B cell (primary cell): ENCODE measurements around the gene KIAA0753. TPM values are rescaled to one million over a fixed set of nuclear protein-coding genes. Genes with fewer than 3 reads are reported as not detected.

ENCODE experiments used
- ATAC-seq: fragments of 200-7000 bp; cut with Tn5 transposase; one replicate; pipeline ENCODE4 v1.10.0; 2021; ENCODE audit warnings: low read depth, mild to moderate bottlenecking, moderate number of reproducible peaks, moderate library complexity
- CTCF ChIA-PET: fragments of 350-600 bp; sonication (Branson Sonifier 250); formaldehyde crosslinking; loops from one replicate; lab custom pipeline; 2021; ENCODE audit warnings: antibody characterized with exemption, inconsistent platforms; lab: Charles Lee
- POLR2A ChIA-PET: fragments of 350-600 bp; sonication (Branson Sonifier 250); formaldehyde crosslinking; loops from one replicate; lab custom pipeline; 2021; ENCODE audit warnings: antibody characterized with exemption; lab: Charles Lee
- DNase-seq: peaks from one replicate; pipeline ENCODE4 v3.0.0; 2013
- H2AFZ ChIP-seq: 2 replicates; pipeline ENCODE4 v1.6.1; 2012; ENCODE audit warnings: mild to moderate bottlenecking, low read depth, low read length; ENCODE audit not compliant: insufficient read depth, poor library complexity, severe bottlenecking
- H3K27ac ChIP-seq, 2 donors: 1 replicate in 1 of 2; 2 replicates in 1 of 2; pipeline ENCODE4 v1.5.1; 2012 to 2013; ENCODE audit warnings: low read length in 2 of 2, mild to moderate bottlenecking in 2 of 2, moderate library complexity in 1 of 2
- H3K27me3 ChIP-seq, 4 experiments: fragments of 200-600 bp in 1 of 4; sonication (generic) in 1 of 4; replicated peaks in 1 of 4; 1 replicate in 2 of 4; 2 replicates in 2 of 4; pipeline versions ENCODE4 v1.6.1 to v1.7.0; 2013 to 2016; ENCODE audit warnings: low read length in 3 of 4, mild to moderate bottlenecking in 2 of 4, mixed read lengths in 1 of 4, moderate library complexity in 1 of 4; ENCODE audit not compliant: insufficient read depth in 4 of 4, control insufficient read depth in 3 of 4; ENCODE audit errors: control extremely low read depth in 1 of 4
- H3K36me3 ChIP-seq, 2 experiments: replicated peaks in 1 of 2; 1 replicate in 1 of 2; 2 replicates in 1 of 2; pipeline versions ENCODE4 v1.6.1 to v1.7.1; 2013; ENCODE audit warnings: low read length in 1 of 2; ENCODE audit not compliant: insufficient read depth in 2 of 2, control insufficient read depth in 1 of 2; ENCODE audit errors: control extremely low read depth in 1 of 2, extremely low read depth in 1 of 2
- H3K4me1 ChIP-seq, 2 donors: fragments of 200-600 bp in 1 of 2; sonication (generic) in 1 of 2; 1 replicate in 1 of 2; 2 replicates in 1 of 2; pipeline versions ENCODE4 v1.5.1 to v1.6.1; 2013 to 2017; ENCODE audit warnings: low read length in 2 of 2; ENCODE audit not compliant: control insufficient read depth in 2 of 2, insufficient read depth in 2 of 2
- H3K4me2 ChIP-seq: replicated peaks from 2 replicates; pipeline ENCODE3; 2012; ENCODE audit warnings: mild to moderate bottlenecking, low read depth, low read length; ENCODE audit not compliant: poor library complexity, severe bottlenecking
- H3K4me3 ChIP-seq, 5 experiments: fragments of 200-600 bp in 1 of 5; sonication (generic) in 1 of 5; 1 replicate in 3 of 5; 2 replicates in 2 of 5; pipeline versions ENCODE4 v1.5.1 to v1.7.0; 2011 to 2016; ENCODE audit warnings: low read length in 4 of 5, mild to moderate bottlenecking in 4 of 5, low read depth in 2 of 5, control low read depth in 1 of 5, moderate library complexity in 1 of 5; ENCODE audit not compliant: insufficient read depth in 1 of 5; ENCODE audit errors: control extremely low read depth in 1 of 5, extremely low read depth in 1 of 5
- H3K79me2 ChIP-seq: fragments of 200-600 bp; sonication (generic); one replicate; pipeline ENCODE4 v1.6.0; 2016; ENCODE audit warnings: low read length; ENCODE audit not compliant: control insufficient read depth, insufficient read depth
- H3K9ac ChIP-seq: fragments of 200-600 bp; sonication (generic); 2 replicates; pipeline ENCODE4 v1.6.1; 2017; ENCODE audit warnings: mild to moderate bottlenecking, low read length, moderate library complexity
- H3K9me3 ChIP-seq, 3 donors: one replicate each; pipeline versions ENCODE4 v1.6.1 to v1.7.1; 2013; ENCODE audit warnings: low read length in 2 of 3; ENCODE audit not compliant: control insufficient read depth in 2 of 3, insufficient read depth in 1 of 3; ENCODE audit errors: control extremely low read depth in 1 of 3
- H4K20me1 ChIP-seq: 2 replicates; pipeline ENCODE4 v1.6.0; 2012; ENCODE audit warnings: mild to moderate bottlenecking, low read length; ENCODE audit not compliant: insufficient read depth, control insufficient read depth, poor library complexity, severe bottlenecking
- H3K27ac Mint-ChIP-seq: one replicate; pipeline ENCODE4 v1.8.0; 2021; ENCODE audit warnings: mixed read lengths
- H3K27me3 Mint-ChIP-seq: one replicate; pipeline ENCODE4 v1.8.0; 2021; ENCODE audit warnings: mixed read lengths
- H3K4me1 Mint-ChIP-seq: one replicate; pipeline ENCODE4 v1.8.0; 2021; ENCODE audit warnings: mixed read lengths
- H3K4me3 Mint-ChIP-seq: one replicate; pipeline ENCODE4 v1.8.0; 2021; ENCODE audit warnings: mixed read lengths
- H3K9me3 Mint-ChIP-seq: one replicate; pipeline ENCODE4 v1.8.0; 2022; ENCODE audit warnings: mixed read lengths; ENCODE audit not compliant: insufficient read depth
- CTCF ChIP-seq: fragments of 200-600 bp; IDR thresholded peaks from one replicate; pipeline ENCODE4 v1.8.0; 2022; ENCODE audit warnings: antibody characterized with exemption, mild to moderate bottlenecking
- EZH2 ChIP-seq: IDR thresholded peaks from 2 replicates; pipeline ENCODE4 v1.6.1; 2012; ENCODE audit warnings: borderline replicate concordance, low read depth, mild to moderate bottlenecking, moderate library complexity, low read length; ENCODE audit not compliant: insufficient read depth, poor library complexity, severe bottlenecking
- WGBS: methylation state at CpG from one replicate; pipeline ENCODE4 v1.1.5; 2013; ENCODE audit warnings: missing lambda C conversion rate; ENCODE audit not compliant: insufficient coverage; 5-methylcytosine and 5-hydroxymethylcytosine counted together
- intact Hi-C: fragments of 100-400 bp; cut with micrococcal nuclease; formaldehyde crosslinking; loops from one replicate; pipeline ENCODE4 v1.10.0; 2022
- polyA plus RNA-seq: library from polyadenylated mRNA; depleted of rRNA; stranded (reverse); fragments of >200 nt; gene quantifications from 2 replicates; pipeline ENCODE4 v1.2.3, GENCODE V29; 2012
- total RNA-seq, 2 donors: library from RNA; stranded (reverse); fragments of 120-200 nt in 1 of 2; gene quantifications; 1 replicate in 1 of 2; 2 replicates in 1 of 2; pipeline versions ENCODE4 v1.2.3 to v1.2.4, GENCODE V29; 2013 to 2022

The KIAA0753 gene
- total and polyA plus RNA-seq, 2 donors (not counting 1 experiment from before 2014, with no cell fraction given): 6.3 to 29.1 TPM

GRCh38 chr17:6570731-6571451 lies 69.6 kb downstream of the KIAA0753 start:
- Histone ChIP-seq H2AFZ (no peak overlapping the region), H3K9ac (no peak overlapping the region), H4K20me1 (no peaks in the 10 kb centered on the region), H3K4me1 (peaks cover 16% of the 10 kb centered on the region in 2 donors), H3K9me3 (no peaks in the 10 kb centered on the region), H3K4me3 (no peak overlapping the region), H3K36me3 (no peaks in the 10 kb centered on the region), H3K79me2 (no peaks in the 10 kb centered on the region), H3K27ac (no peak overlapping the region), H3K4me2 (no peak overlapping the region), H3K27me3 (no peaks in the 10 kb centered on the region)
- ChIA-PET POLR2A (no interaction called here), CTCF (no interaction called here)
- intact Hi-C loops: no loop called here
- ATAC-seq (no peak), DNase-seq (no peak)
- Mint-ChIP-seq H3K27me3 (peaks cover 2% of the 10 kb centered on the region), H3K4me1 (peaks cover 20% of the 10 kb centered on the region), H3K27ac (no peak overlapping the region), H3K9me3 (no peaks in the 10 kb centered on the region), H3K4me3 (no peak overlapping the region)
- 97% methylated on average over 16 of the region's 18 CpGs for WGBS
- TF ChIP-seq CTCF (no peak), EZH2 (no peak)
